HG02840 (cell line): ENCODE data around the gene LAD1.

Experiments used
- ATAC-seq: cut with Tn5 transposase; IDR thresholded peaks from one replicate; pipeline ENCODE4 v1.9.1; 2021; ENCODE audit warnings: mild to moderate bottlenecking, moderate library complexity, moderate number of reproducible peaks; ENCODE audit not compliant: unreplicated experiment, low FRiP score

Gene LAD1

GRCh38 chr1:201353186-201353940 lies 45.8 kb downstream of the LAD1 start:
- ATAC-seq = no peak

- ATAC-seq = no peak
Measured at GRCh38 chr1:201351617-201352016, 47.5 kb downstream of the LAD1 start.

- no peak for ATAC-seq
Measured at GRCh38 chr1:201350884-201351283, 48.2 kb downstream of the LAD1 start.

- no peak for ATAC-seq
Measured at GRCh38 chr1:201350361-201350725, 48.8 kb downstream of the LAD1 start.

- no peak for ATAC-seq
Measured at GRCh38 chr1:201349092-201349491, 50.0 kb downstream of the LAD1 start.

- no peak for ATAC-seq
Measured at GRCh38 chr1:201348211-201348566, 50.9 kb downstream of the LAD1 start.

- no peak for ATAC-seq
Measured at GRCh38 chr1:201347498-201348210, 51.5 kb downstream of the LAD1 start.

- no peak for ATAC-seq
Measured at GRCh38 chr1:201346987-201347386, 52.1 kb downstream of the LAD1 start.

GRCh38 chr1:201346337-201346939 lies 52.7 kb downstream of the LAD1 start:
- no peak for ATAC-seq

GRCh38 chr1:201345081-201345355 lies 54.1 kb downstream of the LAD1 start:
- no peak for ATAC-seq

- ATAC-seq = no peak
Measured at GRCh38 chr1:201344206-201345080, 54.7 kb downstream of the LAD1 start.

- ATAC-seq = no peak
Measured at GRCh38 chr1:201341377-201341776, 57.7 kb downstream of the LAD1 start.

- no peak for ATAC-seq
Measured at GRCh38 chr1:201336711-201337450, 62.2 kb downstream of the LAD1 start.

- no peak for ATAC-seq
Measured at GRCh38 chr1:201335901-201336300, 63.2 kb downstream of the LAD1 start.

GRCh38 chr1:201335174-201335870 lies 63.8 kb downstream of the LAD1 start:
- no peak for ATAC-seq

- ATAC-seq = no peak
Measured at GRCh38 chr1:201334325-201335173, 64.6 kb downstream of the LAD1 start.

GRCh38 chr1:201332616-201333335 lies 66.3 kb downstream of the LAD1 start:
- ATAC-seq = no peak

- no peak for ATAC-seq
Measured at GRCh38 chr1:201332021-201332420, 67.1 kb downstream of the LAD1 start.
